LNCaP clone FGC (cell line): ENCODE data around the gene DHX32.
"Not testable (repeated sequence)": the region's sequence is repeated elsewhere in the genome, so short reads cannot be mapped to it uniquely, and the experiment has no call there.

Experiments used
- DNase-seq: peaks from one replicate; pipeline ENCODE4 v3.0.0-alpha.2; 2011; ENCODE audit warnings: low read depth
- H3K4me3 ChIP-seq: 2 replicates; pipeline ENCODE4 v1.5.1; 2011; ENCODE audit warnings: mild to moderate bottlenecking, low read depth, low read length, control low read depth
- TF ChIP-seq, protein P1 (sequence below): IDR thresholded peaks from 2 replicates; pipeline ENCODE4 v1.5.1; 2012; ENCODE audit warnings: mild to moderate bottlenecking; ENCODE audit not compliant: control insufficient read depth, insufficient read depth; ENCODE audit errors: extremely low read depth

DHX32 gene

DNA sequence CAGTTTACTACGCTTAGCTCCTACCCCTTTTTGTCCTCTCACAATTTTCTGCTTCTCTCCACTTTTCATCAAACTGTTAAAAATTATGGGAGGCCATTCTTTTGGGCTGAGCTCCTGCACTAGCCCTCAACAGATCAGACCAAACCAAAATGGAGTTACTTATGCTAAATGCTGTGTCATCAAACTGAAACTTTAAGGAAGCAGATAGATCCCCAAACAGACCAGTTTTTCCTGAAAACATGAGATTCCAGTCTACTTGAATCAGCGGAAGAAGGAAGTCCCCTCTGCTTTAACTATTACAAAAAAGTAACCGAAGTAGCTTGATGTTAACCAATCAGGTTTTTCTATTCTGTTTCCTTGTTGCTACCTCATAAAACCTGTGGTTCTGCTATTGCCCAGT, 35.9 kb upstream of the DHX32 start:
- H3K4me3 ChIP-seq: no peak overlapping the region
- TF ChIP-seq, protein P1, sequence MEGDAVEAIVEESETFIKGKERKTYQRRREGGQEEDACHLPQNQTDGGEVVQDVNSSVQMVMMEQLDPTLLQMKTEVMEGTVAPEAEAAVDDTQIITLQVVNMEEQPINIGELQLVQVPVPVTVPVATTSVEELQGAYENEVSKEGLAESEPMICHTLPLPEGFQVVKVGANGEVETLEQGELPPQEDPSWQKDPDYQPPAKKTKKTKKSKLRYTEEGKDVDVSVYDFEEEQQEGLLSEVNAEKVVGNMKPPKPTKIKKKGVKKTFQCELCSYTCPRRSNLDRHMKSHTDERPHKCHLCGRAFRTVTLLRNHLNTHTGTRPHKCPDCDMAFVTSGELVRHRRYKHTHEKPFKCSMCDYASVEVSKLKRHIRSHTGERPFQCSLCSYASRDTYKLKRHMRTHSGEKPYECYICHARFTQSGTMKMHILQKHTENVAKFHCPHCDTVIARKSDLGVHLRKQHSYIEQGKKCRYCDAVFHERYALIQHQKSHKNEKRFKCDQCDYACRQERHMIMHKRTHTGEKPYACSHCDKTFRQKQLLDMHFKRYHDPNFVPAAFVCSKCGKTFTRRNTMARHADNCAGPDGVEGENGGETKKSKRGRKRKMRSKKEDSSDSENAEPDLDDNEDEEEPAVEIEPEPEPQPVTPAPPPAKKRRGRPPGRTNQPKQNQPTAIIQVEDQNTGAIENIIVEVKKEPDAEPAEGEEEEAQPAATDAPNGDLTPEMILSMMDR: no peak
- DNase-seq: no peak

DNA sequence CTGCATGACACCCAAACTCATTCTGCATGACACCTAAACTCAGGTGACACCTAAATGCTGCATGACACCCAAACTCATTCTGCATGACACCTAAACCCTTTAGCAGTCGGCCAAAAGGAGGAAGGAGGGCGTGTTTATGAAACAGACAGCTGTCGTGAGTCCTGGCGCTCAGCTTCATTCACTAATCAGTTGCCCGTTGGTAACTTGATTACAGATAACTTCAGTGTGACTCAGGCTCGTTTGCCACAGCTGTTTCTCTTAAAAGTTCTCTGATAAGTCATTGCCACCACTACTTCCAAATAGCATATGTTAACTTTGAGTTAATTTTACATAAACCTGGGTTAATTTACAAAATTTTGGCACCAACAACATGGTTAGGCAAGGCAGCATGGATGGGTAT, 32.2 kb upstream of the DHX32 start:
- DNase-seq, H3K4me3 ChIP-seq: not testable (repeated sequence)

DNA sequence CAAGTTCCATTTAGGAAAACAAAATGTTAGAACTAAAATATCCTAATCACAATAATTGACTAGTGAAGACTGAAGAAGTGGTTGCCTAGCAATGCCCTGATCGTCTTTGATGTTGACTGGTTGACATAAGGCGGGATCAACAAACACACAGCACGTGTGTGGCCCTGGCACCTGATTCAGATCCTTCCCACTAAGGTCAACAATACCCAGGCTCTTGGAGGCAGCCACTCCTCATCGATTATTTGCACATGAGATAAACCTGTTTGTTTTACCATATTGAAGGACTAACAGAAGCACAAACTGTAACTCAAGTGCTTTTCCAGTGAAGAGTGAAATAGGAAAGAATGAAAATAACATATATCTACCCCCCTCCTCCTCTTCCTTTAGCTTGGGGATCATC, 30.9 kb upstream of the DHX32 start:
- TF ChIP-seq, protein P1: no peak
- DNase-seq: peak; percentile 97

DNA sequence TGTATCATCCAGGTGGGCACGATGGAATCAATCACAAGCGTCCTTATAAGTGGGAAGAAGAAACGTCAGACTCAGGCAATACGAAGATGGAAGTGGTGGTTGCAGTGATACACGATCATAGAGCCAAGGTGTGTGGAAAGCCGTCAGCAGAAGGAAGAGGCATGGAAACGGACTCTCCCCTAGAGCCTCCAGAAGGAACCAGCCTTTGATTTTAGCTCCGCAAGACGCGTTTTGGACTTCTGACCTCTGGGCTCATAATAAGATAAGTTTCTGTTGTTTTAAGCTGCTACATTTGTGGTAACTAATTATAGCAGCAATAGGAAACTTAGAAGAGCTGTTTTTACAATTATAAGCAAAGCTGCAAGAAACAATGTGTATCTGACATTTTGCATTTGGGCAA, 30.1 kb upstream of the DHX32 start:
- TF ChIP-seq, protein P1: no peak
- no peak for DNase-seq
- no peak overlapping the region for H3K4me3 ChIP-seq

More for the DNA sequence above, 30.9 kb upstream of the DHX32 start:
- H3K4me3 ChIP-seq: peak overlapping the region; percentile 11; the same call in 1 of the 2 replicates

DNA sequence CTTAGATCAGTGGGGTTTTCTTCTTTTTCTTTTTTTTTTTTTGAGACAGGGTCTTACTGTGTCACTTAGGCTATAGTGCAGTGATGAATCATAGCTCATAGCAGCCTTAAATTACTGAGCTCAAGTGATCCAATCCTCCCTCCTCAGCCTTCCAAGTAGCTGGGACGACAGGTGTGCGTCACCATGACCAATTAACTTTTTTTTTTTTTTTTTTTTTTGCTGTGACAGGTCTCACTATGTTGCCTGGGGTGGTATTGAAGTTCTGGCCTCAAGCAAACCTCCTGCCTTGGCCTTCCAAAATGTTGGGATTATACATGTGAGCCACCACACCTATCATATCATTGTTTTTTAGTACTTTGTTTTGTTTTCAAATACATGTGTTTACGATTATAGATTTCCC, 28.4 kb upstream of the DHX32 start:
- not testable (repeated sequence) for DNase-seq, H3K4me3 ChIP-seq

DNA sequence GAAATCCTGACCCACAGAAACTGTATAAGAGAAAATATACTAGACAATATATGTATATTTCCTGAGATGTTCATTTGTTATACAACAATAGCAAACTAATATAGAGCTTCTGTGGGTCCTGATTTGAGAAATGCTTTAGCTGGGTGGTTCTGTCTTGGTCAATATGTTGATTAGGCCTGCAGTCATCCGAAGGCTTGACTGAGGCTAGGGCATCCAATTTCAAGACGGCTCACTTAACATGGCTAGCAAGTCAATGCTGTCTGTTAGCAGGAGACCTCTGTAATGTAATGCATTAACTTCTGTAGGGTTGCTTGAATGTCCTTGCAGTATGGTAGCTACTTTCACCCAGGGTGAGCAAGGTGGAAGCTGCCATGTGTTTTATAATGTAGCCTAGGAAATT, 27.7 kb upstream of the DHX32 start:
- H3K4me3 ChIP-seq, DNase-seq: not testable (repeated sequence)

DNA sequence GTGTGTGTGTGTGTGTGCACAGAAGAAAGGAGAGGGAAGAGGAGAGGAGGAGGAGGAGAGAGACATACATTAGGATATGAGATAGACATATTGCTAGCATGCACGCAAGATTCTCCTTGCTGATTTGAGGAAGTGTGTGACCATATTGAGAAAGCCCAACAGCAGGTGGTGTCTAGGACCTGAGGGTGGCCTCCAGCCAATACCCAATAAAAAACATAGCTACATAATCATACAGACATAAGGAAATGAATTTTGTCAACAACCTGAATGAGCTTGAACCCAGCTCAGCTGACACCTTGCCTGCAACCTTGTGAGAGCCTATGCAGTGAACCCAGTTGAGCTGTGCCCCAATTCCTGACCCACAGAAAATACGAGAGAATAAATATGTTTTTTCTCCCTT, 26.5 kb upstream of the DHX32 start:
- H3K4me3 ChIP-seq: not testable (repeated sequence)
- DNase-seq: peak; percentile 77

DNA sequence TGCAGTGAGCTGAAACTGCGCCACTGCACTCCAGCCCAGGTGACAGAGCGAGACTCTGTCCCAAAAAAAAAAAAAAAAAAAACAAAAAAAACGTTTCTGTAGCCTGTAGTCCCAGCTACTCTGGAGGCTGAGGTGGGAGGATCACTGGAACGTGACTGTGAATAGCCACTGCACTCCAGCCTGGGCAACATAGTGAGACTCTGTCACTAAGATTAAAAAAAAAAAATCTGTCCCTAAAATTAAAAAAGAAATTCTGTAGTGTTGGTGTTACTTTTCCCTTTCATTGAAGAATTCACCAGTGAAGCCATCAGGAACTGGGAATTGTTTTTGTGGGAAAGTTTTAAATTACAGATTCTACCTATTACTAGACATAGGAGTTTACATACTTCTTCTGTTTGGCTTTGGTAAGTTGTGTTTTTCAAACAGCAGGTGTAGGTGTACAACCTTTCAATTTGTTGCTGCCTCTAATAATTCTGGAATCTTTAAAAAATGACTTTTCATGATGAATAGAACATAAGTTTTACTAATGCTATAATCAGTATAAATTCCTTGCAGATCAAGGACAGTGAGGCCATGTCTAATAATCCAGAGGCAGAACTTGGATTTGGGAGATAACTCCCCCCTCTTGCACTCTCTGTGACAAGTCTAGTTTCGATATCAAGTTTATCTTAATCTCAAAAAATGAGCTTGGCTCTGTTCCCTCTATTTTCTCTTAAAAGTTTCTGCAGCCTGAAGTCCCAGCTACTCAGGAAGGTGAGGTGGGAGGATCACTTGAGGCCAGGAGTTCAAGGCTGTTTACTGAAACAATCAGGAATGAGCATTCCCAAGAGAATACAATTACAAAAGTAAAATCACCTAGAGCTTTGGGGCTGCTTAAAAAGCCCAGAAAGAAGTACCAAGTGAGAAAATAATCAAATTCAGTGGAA, 24.2 kb upstream of the DHX32 start:
- not testable (repeated sequence) for DNase-seq, H3K4me3 ChIP-seq

DNA sequence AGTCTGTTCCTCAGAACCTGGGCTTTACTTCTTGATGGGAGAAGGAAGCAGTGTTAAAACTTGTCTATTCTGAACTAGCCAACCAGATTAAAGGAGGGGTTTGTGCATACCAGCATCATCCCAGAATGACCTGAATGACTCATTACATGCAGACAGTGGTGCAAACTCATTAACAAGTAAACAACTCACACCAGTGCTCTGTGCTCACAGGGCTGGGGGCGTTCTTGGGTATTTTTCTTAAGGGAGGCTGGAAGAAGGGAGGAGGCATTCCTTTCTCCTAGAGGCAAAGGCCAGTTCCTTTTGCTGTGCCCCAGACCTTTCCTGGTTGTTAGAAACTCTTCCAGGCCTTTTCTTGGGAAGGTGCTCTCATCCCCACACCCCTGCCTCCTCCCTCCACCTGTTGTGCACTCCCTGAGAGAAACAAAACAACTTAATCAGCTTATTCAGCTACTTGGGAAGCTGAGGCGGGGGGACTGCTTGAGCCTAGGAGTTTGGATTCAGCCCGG, 22.1 kb upstream of the DHX32 start:
- not testable (repeated sequence) for DNase-seq, H3K4me3 ChIP-seq

DNA sequence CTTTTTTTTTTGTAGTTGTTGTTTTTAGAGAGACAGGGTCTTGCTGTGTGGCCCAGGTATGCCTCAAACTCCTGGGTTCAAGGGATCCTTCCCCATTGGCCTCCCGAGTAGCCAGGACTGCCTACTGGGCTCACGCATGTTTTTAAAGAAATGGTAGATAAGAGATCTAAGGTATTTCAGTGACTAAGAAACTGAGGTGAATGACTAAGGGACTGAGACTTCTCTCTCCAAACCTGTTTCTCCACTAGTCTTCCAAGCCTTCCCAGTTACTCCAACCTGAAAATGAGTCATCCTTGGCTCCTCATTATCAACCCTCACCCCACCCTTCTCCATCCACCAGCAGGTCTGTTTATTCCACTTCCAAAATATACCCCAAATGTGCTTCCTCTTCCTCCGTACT, 19.9 kb upstream of the DHX32 start:
- DNase-seq: peak; percentile 21
- H3K4me3 ChIP-seq: not testable (repeated sequence)

DNA sequence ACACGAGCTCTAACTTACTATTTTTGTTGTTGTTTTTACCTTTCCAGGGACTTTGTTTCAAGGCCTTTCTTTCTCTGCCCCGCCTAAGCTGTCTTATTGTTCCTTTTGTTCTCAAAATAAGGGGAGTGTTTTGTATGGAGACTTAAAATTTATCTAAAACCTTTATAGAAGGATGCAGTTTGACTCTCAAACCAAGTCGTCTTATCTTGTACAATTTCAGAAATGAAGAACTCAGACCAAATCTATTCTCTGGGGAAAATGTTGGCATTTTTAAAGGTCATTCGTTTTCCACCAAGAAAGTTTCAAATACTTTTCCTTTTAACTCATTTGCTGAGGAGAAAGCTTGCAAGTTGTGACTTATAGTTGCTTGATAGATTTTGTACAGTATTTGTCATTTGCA, 16.2 kb upstream of the DHX32 start:
- DNase-seq: not testable (repeated sequence)
- peak overlapping the region; percentile 86 for H3K4me3 ChIP-seq

DNA sequence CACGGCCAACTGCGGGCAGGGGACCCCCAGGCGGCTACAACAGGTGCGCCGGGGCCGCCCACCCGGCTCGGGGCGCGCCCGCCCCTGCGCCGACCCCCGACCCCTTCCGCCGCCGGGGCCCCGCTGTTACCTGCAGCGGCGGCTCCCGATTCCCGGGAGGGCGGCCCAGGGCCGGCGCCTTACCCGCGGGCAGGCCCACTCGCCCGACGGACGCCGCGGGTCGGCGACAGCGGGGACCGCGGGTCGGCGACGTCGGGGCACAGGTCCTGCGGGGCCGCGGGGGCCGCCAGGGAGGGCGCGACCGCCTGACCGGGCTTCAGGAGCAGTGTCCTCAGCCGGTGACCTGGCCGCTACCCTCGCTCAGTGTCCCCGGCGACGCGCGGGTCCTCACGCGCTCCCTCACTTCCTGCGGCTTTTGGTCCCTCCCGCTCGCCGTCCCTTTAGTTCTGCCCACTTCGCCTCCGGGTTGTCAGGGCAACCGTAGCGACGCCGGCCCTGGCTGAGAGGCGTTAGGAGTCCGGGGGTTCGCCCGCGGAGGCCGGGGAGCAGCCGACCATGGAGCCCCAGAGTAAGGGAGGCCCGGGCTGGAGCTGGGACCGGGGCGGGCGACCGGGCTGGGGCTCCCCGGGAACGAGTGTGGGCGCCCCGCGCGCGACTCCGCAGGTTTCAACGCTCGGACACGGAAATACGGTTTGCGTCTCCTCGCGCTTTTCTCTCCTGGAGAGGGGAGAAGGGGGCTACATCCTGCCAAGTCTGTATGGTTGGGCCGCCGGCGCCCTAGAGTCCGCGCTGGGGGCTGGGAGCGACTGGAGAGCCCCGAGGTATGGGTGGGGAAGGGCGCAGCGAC, 15.2 kb upstream of the DHX32 start, which contains the start of gene FANK1:
TSS of gene FANK1 (plus strand) at position 477 of the 847 bp plus-strand sequence. CDS start at position 556, 79 bp downstream.
- peak; percentile 63 for DNase-seq
- peak within 1 kb of the TSS; percentile 86 for H3K4me3 ChIP-seq

DNA sequence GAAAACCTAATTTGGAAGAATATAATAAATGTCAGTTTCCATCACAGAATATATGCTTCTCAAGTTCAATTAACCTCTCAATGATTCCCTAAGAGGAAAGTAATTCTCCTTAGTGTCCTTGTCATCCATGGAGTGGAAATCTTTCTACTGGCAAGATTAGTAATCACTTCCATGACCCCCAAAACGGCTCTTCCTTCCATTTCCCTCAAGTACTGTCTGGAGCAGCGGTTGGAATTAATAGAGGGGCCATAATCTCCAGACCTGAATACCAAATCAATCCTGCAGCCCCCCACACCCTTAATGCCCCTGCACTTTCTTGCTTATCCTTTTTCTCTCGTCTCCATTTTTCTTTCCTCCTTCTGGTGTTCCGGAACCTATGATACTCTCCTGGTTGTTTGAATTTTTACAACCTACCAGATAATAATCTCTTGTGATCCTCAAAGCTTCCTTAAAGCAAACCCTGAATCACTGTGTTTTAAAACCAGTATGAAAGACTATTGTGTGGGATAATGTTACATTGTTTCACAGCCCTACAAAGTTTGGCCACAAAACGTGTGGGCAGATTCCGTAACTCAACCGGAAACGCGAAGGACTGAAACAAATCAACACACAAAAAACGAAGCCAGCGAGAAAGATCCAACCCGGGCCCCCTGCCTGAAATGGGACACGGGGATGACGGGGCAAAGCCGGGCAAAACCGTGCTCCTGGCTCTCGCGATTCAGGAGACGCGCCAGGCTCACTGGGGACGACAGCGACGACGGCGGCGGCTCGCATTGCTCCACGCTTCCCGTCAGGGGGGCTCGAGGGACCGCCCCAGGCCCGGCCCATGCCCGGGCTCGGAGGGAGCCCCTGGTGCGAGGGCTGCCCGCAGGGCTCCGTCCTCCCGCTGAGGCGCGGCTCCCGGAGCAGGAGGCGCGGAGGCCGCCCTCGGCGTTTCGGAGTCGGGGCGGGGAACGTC, 14.3 kb upstream of the DHX32 start:
- peak; percentile 25 for DNase-seq
- peak overlapping the region; percentile 86 for H3K4me3 ChIP-seq

DNA sequence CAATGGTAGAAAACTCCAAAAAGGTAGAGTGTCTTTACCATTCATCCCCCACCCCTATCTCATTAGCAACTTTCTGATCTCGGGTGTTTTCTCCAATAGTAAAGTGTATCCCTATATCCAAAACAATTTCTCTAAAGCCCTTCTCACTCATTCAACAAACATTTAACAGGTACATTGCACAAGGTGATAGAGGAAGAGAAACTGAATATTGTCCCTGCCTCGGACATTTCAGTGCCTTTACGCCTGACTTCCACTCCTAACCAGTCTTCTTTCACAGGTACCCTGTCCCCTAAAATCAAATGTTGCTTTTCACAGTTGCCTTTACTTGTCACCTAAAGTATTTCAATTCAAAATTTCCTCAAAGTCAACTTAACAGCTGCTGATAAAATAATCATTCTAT, 13.1 kb upstream of the DHX32 start:
- not testable (repeated sequence) for DNase-seq
- H3K4me3 ChIP-seq: peak overlapping the region; percentile 26; the same call in 1 of the 2 replicates
